ENCODE results near the gene PCSK2. TPM values are rescaled to one million over a fixed set of nuclear protein-coding genes. Genes with fewer than 3 reads are reported as not detected.

Gene PCSK2
- total RNA-seq, 1 donor from 2014 or later: 11.5 TPM

DNA sequence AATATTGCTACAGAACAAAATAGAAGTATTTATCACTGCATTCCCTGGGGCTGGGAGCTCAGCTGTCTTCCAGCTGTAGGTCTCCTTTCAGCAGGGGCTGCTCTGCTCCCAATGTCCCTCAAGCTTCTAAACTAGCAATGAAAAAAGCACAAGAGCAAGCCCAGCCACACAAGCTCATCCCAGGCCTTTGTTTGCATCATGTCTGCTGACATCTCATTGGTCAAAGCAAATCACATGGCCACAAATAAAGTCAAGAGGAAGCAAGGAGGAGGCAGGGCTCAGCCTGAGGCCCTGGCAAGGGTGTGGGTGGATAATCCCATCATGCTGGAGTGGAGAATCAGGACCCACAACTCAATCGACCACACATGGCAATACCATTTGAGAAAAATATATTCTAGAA is 306.6 kb downstream of the PCSK2 start:
- H3K4me3 Mint-ChIP-seq (ENCODE audit: low read depth): no peak overlapping the region
- H3K27me3 Mint-ChIP-seq: peaks cover 4% of the 10 kb centered on the region
- H3K4me1 Mint-ChIP-seq (ENCODE audit: low read depth): peaks cover 13% of the 10 kb centered on the region
- no peaks in the 10 kb centered on the region for H3K9me3 Mint-ChIP-seq (ENCODE audit: low read depth)
- H3K27ac Mint-ChIP-seq: no peak overlapping the region
- TF ChIP-seq, protein P1, sequence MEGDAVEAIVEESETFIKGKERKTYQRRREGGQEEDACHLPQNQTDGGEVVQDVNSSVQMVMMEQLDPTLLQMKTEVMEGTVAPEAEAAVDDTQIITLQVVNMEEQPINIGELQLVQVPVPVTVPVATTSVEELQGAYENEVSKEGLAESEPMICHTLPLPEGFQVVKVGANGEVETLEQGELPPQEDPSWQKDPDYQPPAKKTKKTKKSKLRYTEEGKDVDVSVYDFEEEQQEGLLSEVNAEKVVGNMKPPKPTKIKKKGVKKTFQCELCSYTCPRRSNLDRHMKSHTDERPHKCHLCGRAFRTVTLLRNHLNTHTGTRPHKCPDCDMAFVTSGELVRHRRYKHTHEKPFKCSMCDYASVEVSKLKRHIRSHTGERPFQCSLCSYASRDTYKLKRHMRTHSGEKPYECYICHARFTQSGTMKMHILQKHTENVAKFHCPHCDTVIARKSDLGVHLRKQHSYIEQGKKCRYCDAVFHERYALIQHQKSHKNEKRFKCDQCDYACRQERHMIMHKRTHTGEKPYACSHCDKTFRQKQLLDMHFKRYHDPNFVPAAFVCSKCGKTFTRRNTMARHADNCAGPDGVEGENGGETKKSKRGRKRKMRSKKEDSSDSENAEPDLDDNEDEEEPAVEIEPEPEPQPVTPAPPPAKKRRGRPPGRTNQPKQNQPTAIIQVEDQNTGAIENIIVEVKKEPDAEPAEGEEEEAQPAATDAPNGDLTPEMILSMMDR (IDR thresholded peaks at IDR 0.05; ENCODE audit: unreplicated experiment): no peak
- peaks cover 2% of the 10 kb centered on the region for H3K36me3 Mint-ChIP-seq (ENCODE audit: insufficient read depth)
- DNase-seq (ENCODE audit: low spot score, unreplicated experiment): no peak

DNA sequence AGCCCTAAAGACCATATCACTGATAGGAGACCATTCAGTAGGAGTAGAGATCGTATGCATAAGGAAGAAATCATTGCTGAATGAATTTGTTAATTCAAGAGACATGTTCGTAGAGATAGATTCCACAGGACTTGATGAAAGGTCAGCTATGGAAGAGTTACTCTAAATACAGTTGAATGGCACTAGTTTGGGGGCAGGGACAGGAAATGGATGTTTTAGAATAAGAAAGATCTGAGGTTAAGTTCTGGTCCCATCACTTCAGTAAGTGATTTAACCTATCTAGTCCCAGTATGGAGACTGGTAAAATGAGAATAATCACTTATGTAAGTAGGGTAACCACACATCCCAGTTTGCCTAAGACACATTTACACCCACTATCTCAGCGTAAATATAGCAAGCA is 307.2 kb downstream of the PCSK2 start:
- H3K4me3 Mint-ChIP-seq (ENCODE audit: low read depth): no peak overlapping the region
- H3K9me3 Mint-ChIP-seq (ENCODE audit: low read depth): no peaks in the 10 kb centered on the region
- DNase-seq (ENCODE audit: low spot score, unreplicated experiment): no peak
- H3K27ac Mint-ChIP-seq: no peak overlapping the region
- H3K36me3 Mint-ChIP-seq (ENCODE audit: insufficient read depth): peaks cover 2% of the 10 kb centered on the region
- peaks cover 9% of the 10 kb centered on the region for H3K4me1 Mint-ChIP-seq (ENCODE audit: low read depth)
- H3K27me3 Mint-ChIP-seq: peaks cover 4% of the 10 kb centered on the region
- TF ChIP-seq, protein P1 (IDR thresholded peaks at IDR 0.05; ENCODE audit: unreplicated experiment): no peak

All from progenitor cell of endocrine pancreas (in vitro differentiated cells).